Measurements from ENCODE around the gene FBP2.
"Not testable (repeated sequence)": the region's sequence is repeated elsewhere in the genome, so short reads cannot be mapped to it uniquely, and the experiment has no call there.

Gene FBP2

DNA sequence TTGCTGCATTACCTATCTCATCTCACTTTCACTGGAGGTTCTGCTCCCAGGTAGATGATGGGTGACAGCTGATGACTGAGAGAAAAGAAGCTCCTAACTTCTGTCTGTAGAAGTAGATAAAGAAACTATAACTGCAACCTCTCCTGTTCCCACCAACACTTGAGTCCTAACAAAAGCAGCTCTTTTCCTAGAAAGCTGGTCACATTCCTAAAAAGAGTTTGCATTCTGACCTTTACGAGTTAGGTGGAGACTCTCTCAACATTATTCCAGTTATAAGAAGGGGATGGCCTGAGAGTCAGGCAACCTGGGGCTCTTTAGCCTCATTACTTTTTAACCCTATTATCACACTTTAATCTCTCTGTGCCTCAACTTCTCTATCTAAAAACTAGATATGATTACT, 47.7 kb downstream of the FBP2 start:
- TF ChIP-seq, protein P1, sequence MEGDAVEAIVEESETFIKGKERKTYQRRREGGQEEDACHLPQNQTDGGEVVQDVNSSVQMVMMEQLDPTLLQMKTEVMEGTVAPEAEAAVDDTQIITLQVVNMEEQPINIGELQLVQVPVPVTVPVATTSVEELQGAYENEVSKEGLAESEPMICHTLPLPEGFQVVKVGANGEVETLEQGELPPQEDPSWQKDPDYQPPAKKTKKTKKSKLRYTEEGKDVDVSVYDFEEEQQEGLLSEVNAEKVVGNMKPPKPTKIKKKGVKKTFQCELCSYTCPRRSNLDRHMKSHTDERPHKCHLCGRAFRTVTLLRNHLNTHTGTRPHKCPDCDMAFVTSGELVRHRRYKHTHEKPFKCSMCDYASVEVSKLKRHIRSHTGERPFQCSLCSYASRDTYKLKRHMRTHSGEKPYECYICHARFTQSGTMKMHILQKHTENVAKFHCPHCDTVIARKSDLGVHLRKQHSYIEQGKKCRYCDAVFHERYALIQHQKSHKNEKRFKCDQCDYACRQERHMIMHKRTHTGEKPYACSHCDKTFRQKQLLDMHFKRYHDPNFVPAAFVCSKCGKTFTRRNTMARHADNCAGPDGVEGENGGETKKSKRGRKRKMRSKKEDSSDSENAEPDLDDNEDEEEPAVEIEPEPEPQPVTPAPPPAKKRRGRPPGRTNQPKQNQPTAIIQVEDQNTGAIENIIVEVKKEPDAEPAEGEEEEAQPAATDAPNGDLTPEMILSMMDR (conservative IDR thresholded peaks at IDR 0.05; ENCODE audit: low read length), result no peak
- no peak overlapping the region for H3K4me3 ChIP-seq (ENCODE audit: low read length)
- DNase-seq (ENCODE audit: low read depth), result no peak

GRCh38 chr9:94544335-94544734, 49.3 kb downstream of the FBP2 start:
- H3K4me3 ChIP-seq (ENCODE audit: low read length); DNase-seq (ENCODE audit: low read depth): not testable (repeated sequence)

- TF ChIP-seq, protein P1 (conservative IDR thresholded peaks at IDR 0.05; ENCODE audit: low read length), result no peak
- no peak for DNase-seq (ENCODE audit: low read depth)
- H3K4me3 ChIP-seq (ENCODE audit: low read length), result no peak overlapping the region
Measured at GRCh38 chr9:94538908-94539307, 54.7 kb downstream of the FBP2 start.

DNA sequence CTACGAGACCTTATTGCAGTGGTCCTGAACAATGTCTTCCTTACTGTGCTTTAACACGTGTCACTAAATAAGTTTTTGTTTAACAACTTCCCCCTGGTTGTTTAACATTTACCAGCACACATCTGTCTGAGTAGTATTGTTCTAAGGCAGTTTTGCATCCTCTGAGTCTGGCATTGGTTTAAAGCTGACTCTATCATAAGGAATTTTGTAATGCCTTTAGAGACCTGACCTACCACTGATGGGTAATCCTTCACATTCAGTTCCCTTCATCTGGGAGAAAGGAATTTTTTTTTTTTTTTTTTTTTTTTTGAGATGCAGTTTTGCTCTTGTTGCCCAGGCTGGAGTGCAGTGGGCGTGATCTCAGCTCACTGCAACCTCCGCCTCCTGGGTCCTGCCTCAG, 58.7 kb downstream of the FBP2 start:
- H3K4me3 ChIP-seq (ENCODE audit: low read length), result no peak overlapping the region
- TF ChIP-seq, protein P1 (conservative IDR thresholded peaks at IDR 0.05; ENCODE audit: low read length), result no peak
- peak; percentile 36 for DNase-seq (ENCODE audit: low read depth)

DNA sequence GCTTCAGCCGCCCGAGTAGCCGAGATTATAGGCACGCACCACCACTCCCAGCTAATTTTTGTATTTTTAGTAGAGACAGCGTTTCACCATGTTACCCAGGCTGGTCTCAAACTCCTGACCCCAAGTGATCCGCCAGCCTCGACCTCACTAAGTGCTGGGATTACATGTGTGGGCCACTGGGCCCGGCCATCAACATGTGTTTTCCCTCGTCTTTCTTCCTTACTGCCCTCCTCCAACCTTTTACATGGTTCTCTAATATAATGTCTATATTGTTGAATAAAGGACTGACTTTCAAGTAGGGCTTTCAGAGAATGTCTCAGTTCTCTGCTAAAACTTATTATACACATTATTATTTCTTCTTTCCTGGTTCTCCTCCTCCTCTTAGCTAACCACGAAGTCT, 60.0 kb downstream of the FBP2 start:
- TF ChIP-seq, protein P1 (conservative IDR thresholded peaks at IDR 0.05; ENCODE audit: low read length), result no peak
- H3K4me3 ChIP-seq (ENCODE audit: low read length), result no peak overlapping the region
- DNase-seq (ENCODE audit: low read depth), result no peak

DNA sequence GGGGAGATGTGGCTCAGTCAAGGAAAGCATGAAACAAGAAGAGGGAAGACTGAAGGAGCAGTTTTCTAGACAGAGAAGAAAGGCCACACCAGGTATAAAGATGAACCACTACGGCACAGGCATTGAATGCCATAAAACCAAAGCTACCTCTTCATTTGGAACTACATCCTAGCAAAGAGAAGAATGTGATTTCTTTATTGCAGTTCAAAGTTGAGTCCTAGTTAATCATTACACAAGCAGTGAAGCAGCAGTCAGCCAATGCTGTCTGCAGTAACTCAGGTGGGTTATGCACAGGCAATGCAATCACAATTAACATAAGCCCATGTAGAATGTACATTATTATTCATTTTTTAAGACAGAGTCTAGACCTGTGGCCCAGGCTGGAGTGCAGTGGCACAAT, 60.5 kb downstream of the FBP2 start:
- no peak for DNase-seq (ENCODE audit: low read depth)
- H3K4me3 ChIP-seq (ENCODE audit: low read length), result no peak overlapping the region
- TF ChIP-seq, protein P1 (conservative IDR thresholded peaks at IDR 0.05; ENCODE audit: low read length), result no peak

DNA sequence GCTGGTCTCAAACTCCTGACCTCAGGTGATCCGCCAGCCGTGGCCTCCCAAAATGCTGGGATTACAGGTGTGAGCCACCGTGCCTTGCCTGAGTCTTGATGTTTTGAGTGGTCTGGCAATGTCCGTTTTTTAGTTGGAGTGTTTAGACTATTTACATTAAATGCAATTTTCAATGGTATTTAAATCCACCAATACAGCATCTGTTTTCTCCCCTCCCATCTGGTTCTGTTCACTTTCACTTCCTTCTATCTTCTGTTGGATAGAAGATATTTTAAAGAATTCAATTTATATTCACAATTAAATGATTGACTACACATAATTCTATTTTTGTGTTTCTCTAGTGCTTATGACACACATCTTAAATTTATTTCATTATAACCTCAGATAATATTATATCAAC, 64.7 kb downstream of the FBP2 start:
- TF ChIP-seq, protein P1 (conservative IDR thresholded peaks at IDR 0.05; ENCODE audit: low read length), result no peak
- no peak for DNase-seq (ENCODE audit: low read depth)
- no peak overlapping the region for H3K4me3 ChIP-seq (ENCODE audit: low read length)

- TF ChIP-seq, protein P1 (conservative IDR thresholded peaks at IDR 0.05; ENCODE audit: low read length), result no peak
- DNase-seq (ENCODE audit: low read depth), result no peak
- H3K4me3 ChIP-seq (ENCODE audit: low read length), result no peak overlapping the region
Measured at GRCh38 chr9:94526951-94527350, 66.7 kb downstream of the FBP2 start.
